Suprapubic skin (tissue), 4 donors: ENCODE data around the gene BTNL3. TPM values are rescaled to one million over a fixed set of nuclear protein-coding genes. Genes with fewer than 3 reads are reported as not detected.

ENCODE experiments used
- DNase-seq, 2 donors: peaks; one replicate each; pipeline ENCODE4 v3.0.0-alpha.2; 2019; ENCODE audit warnings: low spot score in 2 of 2
- H3K27ac ChIP-seq: fragments of 200-600 bp; sonication (generic); one replicate; pipeline ENCODE4 v1.5.1; 2019
- H3K27me3 ChIP-seq: fragments of 200-600 bp; sonication (generic); one replicate; pipeline ENCODE4 v1.5.1; 2019
- H3K36me3 ChIP-seq: fragments of 200-600 bp; sonication (generic); one replicate; pipeline ENCODE4 v1.5.1; 2019
- H3K4me1 ChIP-seq: fragments of 200-600 bp; sonication (generic); one replicate; pipeline ENCODE4 v1.5.1; 2019
- H3K4me3 ChIP-seq: fragments of 200-600 bp; sonication (generic); one replicate; pipeline ENCODE4 v1.5.1; 2019; ENCODE audit warnings: mild to moderate bottlenecking
- H3K9me3 ChIP-seq: fragments of 200-600 bp; sonication (generic); one replicate; pipeline ENCODE4 v1.5.1; 2019
- EP300 ChIP-seq: sonication (generic); formaldehyde crosslinking; IDR thresholded peaks from one replicate; pipeline ENCODE4 v1.6.1; 2017; ENCODE audit warnings: antibody characterized with exemption
- POLR2A ChIP-seq, 2 donors: fragments of 450-650 bp; IDR thresholded peaks; one replicate each; pipeline ENCODE4 v1.6.1; 2017; ENCODE audit warnings: antibody characterized with exemption in 2 of 2, mild to moderate bottlenecking in 2 of 2, moderate library complexity in 2 of 2
- POLR2AphosphoS5 ChIP-seq, 3 donors: sonication (generic); formaldehyde crosslinking; IDR thresholded peaks; one replicate each; pipeline ENCODE4 v1.6.1; 2017; ENCODE audit warnings: antibody characterized with exemption in 3 of 3
- WGBS: methylation state at CpG from one replicate; pipeline ENCODE4 v1.1.5; 2018; 5-methylcytosine and 5-hydroxymethylcytosine counted together
- total RNA-seq, 4 donors: library from RNA; depleted of rRNA; stranded (reverse); fragments of >200 nt; gene quantifications; one replicate each; pipeline ENCODE4 v1.1.0, GENCODE V29; 2016
- TF ChIP-seq, protein P1 (sequence below), 2 donors: fragments of 200-600 bp in 1 of 2; fragments of 450-650 bp in 1 of 2; sonication (generic) in 1 of 2; IDR thresholded peaks; one replicate each; pipeline ENCODE4 v1.5.1; 2016 to 2019; ENCODE audit warnings: antibody characterized with exemption in 2 of 2, mild to moderate bottlenecking in 1 of 2, moderate library complexity in 1 of 2

BTNL3 gene
- total RNA-seq, 4 donors from 2014 or later: not detected

- Histone ChIP-seq H3K4me3 (peak overlapping the region; percentile 59), H3K27ac (no peak overlapping the region), H3K36me3 (no peaks in the 10 kb centered on the region), H3K4me1 (peaks cover 25% of the 10 kb centered on the region), H3K9me3 (no peaks in the 10 kb centered on the region), H3K27me3 (peaks cover 90% of the 10 kb centered on the region)
- 20% methylated on average over 27 of the region's 27 CpGs for WGBS
- DNase-seq: no peak
- TF ChIP-seq, protein P1, sequence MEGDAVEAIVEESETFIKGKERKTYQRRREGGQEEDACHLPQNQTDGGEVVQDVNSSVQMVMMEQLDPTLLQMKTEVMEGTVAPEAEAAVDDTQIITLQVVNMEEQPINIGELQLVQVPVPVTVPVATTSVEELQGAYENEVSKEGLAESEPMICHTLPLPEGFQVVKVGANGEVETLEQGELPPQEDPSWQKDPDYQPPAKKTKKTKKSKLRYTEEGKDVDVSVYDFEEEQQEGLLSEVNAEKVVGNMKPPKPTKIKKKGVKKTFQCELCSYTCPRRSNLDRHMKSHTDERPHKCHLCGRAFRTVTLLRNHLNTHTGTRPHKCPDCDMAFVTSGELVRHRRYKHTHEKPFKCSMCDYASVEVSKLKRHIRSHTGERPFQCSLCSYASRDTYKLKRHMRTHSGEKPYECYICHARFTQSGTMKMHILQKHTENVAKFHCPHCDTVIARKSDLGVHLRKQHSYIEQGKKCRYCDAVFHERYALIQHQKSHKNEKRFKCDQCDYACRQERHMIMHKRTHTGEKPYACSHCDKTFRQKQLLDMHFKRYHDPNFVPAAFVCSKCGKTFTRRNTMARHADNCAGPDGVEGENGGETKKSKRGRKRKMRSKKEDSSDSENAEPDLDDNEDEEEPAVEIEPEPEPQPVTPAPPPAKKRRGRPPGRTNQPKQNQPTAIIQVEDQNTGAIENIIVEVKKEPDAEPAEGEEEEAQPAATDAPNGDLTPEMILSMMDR (IDR thresholded peaks at IDR 0.05): no peak
- TF ChIP-seq POLR2A (IDR thresholded peaks at IDR 0.05): no peak
- no peak for TF ChIP-seq EP300
- TF ChIP-seq POLR2AphosphoS5 (IDR thresholded peaks at IDR 0.05): no peak
These were observed 63.4 kb downstream of the BTNL3 start for GRCh38 chr5:181051841-181052671.

DNA sequence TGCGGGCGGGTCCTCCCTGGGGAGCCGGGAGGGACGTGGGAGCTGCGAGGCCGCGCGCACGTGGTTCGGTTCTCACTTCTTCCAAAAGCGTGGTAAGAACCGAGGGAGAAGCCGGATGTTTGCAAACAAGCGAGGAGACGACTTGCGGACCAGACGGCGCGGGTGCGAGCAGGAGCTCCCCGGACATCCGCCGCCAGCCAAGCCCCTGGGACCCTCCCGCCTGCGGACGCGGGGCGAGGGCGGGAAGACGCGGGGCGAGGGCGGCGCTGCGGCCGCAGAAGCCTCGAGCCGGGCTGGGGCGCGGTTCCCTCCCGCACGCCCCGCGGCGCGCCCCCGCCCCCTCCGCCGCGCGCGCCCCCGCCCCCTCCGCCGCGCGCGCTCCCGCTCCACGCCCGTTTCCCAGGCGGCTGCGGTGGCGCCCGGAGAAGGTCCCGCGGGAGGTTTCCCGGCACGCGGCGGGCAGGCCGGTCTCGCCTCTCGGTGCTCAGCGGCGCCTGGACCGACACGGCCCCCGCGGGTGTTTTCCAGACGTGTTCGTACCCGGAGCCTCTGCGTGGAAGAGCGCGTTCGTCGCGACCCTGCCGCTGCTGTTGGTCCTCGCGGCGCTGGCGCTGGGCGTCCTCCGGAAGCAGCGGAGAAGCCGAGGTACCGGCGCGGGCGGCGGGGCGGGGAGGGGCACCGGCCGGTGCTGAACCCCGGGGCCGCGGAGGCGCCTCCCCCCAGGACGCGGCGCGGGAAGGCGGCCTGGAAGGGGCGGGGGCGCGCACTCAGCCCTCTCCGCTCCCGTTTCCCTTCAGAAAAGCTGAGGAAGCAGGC lies 64.2 kb downstream of the BTNL3 start:
- under 1% methylated on average over 29 of the region's 120 CpGs for WGBS
- Histone ChIP-seq H3K36me3 (no peaks in the 10 kb centered on the region), H3K4me3 (peak overlapping the region; percentile 59), H3K4me1 (peaks cover 25% of the 10 kb centered on the region), H3K9me3 (no peaks in the 10 kb centered on the region), H3K27me3 (peaks cover 90% of the 10 kb centered on the region), H3K27ac (no peak overlapping the region)
- no peak for DNase-seq
- TF ChIP-seq EP300: no peak
- TF ChIP-seq, protein P1 (IDR thresholded peaks at IDR 0.05): no peak
- TF ChIP-seq POLR2A (IDR thresholded peaks at IDR 0.05): no peak
- no peak for TF ChIP-seq POLR2AphosphoS5 (IDR thresholded peaks at IDR 0.05)

DNA sequence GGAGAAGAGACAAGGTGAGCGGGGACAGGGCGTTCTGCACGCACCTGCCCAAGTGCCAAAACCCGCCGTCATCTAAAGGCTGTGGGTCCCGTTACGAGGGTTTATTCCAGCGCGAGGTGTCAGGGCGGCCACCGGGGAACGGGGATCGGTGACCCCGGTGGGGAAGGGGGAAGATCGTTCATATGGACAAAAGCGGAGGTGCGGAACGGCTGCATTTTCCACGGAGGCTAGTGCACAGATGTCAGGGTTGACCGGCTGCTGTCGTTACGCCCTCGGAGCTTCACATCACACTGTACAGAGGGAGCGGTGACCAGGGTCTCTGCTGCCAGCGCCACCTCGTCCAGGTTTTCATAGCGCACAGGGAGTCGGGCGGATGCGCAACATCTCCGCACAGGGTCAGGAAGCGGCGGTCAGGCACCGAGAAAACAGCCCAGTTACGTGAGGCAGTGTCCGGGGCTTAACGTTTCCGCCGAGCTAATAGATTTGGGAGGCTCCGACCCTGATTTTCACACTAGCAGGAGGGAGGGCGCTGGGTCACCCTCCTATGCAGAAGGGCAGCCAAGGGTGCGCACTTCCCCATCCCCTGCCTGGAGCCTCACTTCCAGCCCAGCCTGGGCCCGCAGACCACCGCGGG lies 65.0 kb downstream of the BTNL3 start:
- H3K27ac ChIP-seq: no peak overlapping the region
- DNase-seq: no peak
- WGBS: 1% methylated on average over 23 of the region's 45 CpGs

DNA sequence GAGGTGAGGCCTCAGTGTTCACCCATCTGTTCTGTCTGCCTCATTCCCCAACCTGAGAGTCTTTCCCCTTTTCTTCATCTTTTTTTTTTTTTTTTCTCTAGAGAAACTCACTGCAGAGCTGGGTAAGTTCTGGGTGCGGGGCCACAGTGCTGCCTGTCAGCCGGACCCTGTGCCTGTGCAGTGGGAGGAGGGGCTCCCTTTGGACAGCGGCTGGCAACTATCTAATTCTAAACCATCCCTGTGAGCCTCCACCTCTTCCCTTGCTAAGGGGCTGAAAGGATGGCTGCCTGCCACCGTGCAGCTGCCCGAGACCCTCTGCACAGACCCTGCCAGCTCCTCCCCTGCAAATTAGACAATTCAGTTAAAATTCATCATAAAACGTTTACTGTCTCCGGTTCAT lies 65.5 kb downstream of the BTNL3 start:
- H3K27ac ChIP-seq: no peak overlapping the region
- 25% methylated on average over 7 of the region's 7 CpGs for WGBS
- H3K9me3 ChIP-seq: no peaks in the 10 kb centered on the region
- H3K27me3 ChIP-seq: peaks cover 94% of the 10 kb centered on the region
- no peaks in the 10 kb centered on the region for H3K36me3 ChIP-seq
- peaks cover 27% of the 10 kb centered on the region for H3K4me1 ChIP-seq
- H3K4me3 ChIP-seq: peak overlapping the region; percentile 59
- TF ChIP-seq POLR2A (IDR thresholded peaks at IDR 0.05): no peak
- TF ChIP-seq EP300: no peak
- no peak for TF ChIP-seq POLR2AphosphoS5 (IDR thresholded peaks at IDR 0.05)
- TF ChIP-seq, protein P1 (IDR thresholded peaks at IDR 0.05): no peak
- no peak for DNase-seq

More for the DNA sequence above, 65.0 kb downstream of the BTNL3 start:
- Histone ChIP-seq H3K4me1 (peaks cover 25% of the 10 kb centered on the region), H3K4me3 (peak overlapping the region; percentile 59), H3K9me3 (no peaks in the 10 kb centered on the region), H3K27me3 (peaks cover 92% of the 10 kb centered on the region), H3K36me3 (no peaks in the 10 kb centered on the region)
- TF ChIP-seq POLR2AphosphoS5 (IDR thresholded peaks at IDR 0.05) (no peak), POLR2A (IDR thresholded peaks at IDR 0.05) (no peak), EP300 (no peak)
- TF ChIP-seq, protein P1 (IDR thresholded peaks at IDR 0.05): no peak
